LNCaP clone FGC (cell line): ENCODE data around the gene NUDT7.

Experiments
- DNase-seq: peaks from one replicate; pipeline ENCODE4 v3.0.0-alpha.2; 2011; ENCODE audit warnings: low read depth
- H3K4me3 ChIP-seq: 2 replicates; pipeline ENCODE4 v1.5.1; 2011; ENCODE audit warnings: mild to moderate bottlenecking, low read depth, low read length, control low read depth
- CTCF ChIP-seq: IDR thresholded peaks from 2 replicates; pipeline ENCODE4 v1.5.1; 2012; ENCODE audit warnings: mild to moderate bottlenecking; ENCODE audit not compliant: control insufficient read depth, insufficient read depth; ENCODE audit errors: extremely low read depth

The NUDT7 gene

DNA sequence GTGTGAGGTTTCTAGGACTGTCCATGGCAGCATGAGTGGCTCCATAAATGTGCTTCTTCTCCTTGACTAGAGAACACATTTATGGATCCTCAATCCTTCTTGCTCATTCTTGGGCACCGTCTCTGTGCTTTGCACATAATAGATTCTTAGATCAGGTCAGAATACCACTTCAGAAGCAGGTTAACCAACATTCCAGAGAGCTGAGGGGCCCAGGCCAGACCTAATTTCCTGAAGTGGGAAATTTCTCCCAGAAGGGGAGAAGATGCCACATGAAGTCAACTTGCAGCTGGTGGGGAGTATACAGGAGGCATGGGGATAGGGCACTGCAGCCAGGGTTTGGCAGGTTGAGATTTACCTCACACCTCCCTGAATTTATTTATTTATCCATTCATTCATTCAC, 41.7 kb downstream of the NUDT7 start:
- TF ChIP-seq CTCF: no peak
- no peak for DNase-seq
- H3K4me3 ChIP-seq: no peak overlapping the region

GRCh38 chr16:77767211-77767610, 44.9 kb downstream of the NUDT7 start:
- no peak for TF ChIP-seq CTCF
- no peak for DNase-seq
- no peak overlapping the region for H3K4me3 ChIP-seq

DNA sequence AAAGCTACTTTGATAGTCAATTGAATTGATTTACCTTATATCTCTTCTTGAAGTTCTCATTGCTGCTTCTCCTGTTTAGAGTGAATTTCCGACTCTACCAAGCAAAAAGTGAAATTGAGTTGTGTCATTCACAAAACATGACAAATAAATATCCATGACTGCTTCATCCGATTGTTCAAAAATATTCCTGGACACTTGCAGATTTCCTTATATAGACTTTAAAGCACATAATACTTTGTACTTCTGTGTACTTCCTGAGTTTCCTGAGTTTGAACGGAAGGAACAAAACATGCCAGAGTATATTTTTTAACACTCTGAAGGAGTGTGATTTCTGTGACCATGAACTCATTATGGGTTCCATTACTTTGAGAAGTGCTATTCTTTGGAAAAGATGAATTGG, 45.5 kb downstream of the NUDT7 start:
- no peak overlapping the region for H3K4me3 ChIP-seq
- no peak for DNase-seq
- TF ChIP-seq CTCF: no peak

DNA sequence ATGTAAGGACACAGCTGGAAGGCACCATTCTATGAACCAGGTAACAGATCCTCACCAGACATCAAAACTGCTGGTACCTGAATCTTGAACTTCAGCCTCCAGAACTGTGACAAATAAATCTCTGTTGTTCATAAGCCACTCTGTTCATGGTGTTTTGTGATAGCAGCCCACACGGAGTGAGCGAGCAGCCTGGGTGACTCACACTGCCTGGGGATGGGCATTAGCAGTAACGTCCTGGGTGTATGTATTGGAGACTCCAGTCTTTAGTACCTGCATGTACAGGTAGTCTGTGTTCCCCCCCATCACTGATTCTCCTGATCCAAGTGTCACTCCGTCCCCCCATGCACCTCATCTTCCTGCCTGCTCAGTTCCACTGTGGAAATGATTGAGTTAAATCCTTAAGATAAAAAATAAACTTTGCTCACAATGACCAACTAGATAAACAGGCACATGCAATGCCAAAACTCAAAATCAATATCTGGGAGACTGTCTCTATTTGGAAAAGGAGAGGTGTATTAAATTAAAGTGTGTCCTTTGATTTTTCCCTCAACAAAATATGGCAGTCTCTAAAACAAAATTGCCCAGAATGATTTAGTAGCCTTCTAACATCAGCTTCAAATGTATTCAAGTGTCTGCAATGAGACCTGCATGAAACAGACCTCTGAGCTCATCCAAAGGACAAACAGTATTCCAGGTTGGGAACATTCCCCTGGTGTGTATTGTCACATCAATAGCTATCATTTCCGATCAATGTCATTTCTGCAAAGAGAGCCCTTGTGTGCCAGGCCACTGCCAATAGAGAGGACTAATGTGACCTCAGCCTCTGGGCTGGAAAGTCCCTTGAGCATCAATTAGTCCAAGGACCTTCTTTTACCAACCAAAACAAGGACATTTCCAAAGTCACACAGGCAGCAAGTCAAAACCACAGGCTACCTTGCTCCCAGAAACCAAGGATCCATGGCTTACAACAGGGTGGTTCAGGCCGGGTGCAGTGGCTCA, 53.9 kb downstream of the NUDT7 start:
- no peak overlapping the region for H3K4me3 ChIP-seq
- DNase-seq: no peak
- no peak for TF ChIP-seq CTCF

GRCh38 chr16:77777745-77778144, 55.4 kb downstream of the NUDT7 start:
- no peak overlapping the region for H3K4me3 ChIP-seq
- no peak for DNase-seq
- no peak for TF ChIP-seq CTCF

- no peak for DNase-seq
- no peak for TF ChIP-seq CTCF
- no peak overlapping the region for H3K4me3 ChIP-seq
These were observed 58.1 kb downstream of the NUDT7 start for GRCh38 chr16:77780378-77780837.
